Right lobe of liver (tissue), 6 donors: Measurements from ENCODE around the gene GLT1D1. TPM values are rescaled to one million over a fixed set of nuclear protein-coding genes. Genes with fewer than 3 reads are reported as not detected.

ENCODE experiments used
- ATAC-seq, 4 donors: fragments of 200-7000 bp; cut with Tn5 transposase; one replicate each; pipeline ENCODE4 v1.9.1; 2020; ENCODE audit warnings: mild to moderate bottlenecking in 4 of 4, moderate library complexity in 4 of 4
- DNase-seq, 3 donors: peaks; one replicate each; pipeline ENCODE4 v3.0.0-alpha.2; 2020
- H3K27ac ChIP-seq, 3 donors: fragments of 200-600 bp; one replicate each; pipeline ENCODE4 v1.8.0; 2022
- H3K27me3 ChIP-seq, 2 donors: fragments of 200-600 bp; one replicate each; pipeline ENCODE4 v1.8.0; 2022
- H3K36me3 ChIP-seq, 4 donors: fragments of 200-600 bp; sonication (generic) in 1 of 4; one replicate each; pipeline versions ENCODE4 v1.5.1 to v1.8.0; 2017 to 2022; ENCODE audit warnings: control low read depth in 1 of 4
- H3K4me1 ChIP-seq, 4 donors: fragments of 200-600 bp; sonication (generic) in 1 of 4; one replicate each; pipeline versions ENCODE4 v1.5.1 to v1.8.0; 2017 to 2022; ENCODE audit warnings: control low read depth in 1 of 4
- H3K4me3 ChIP-seq, 3 donors: fragments of 200-600 bp; one replicate each; pipeline ENCODE4 v1.8.0; 2022
- H3K9me3 ChIP-seq, 4 donors: fragments of 200-600 bp; sonication (generic) in 1 of 4; one replicate each; pipeline versions ENCODE4 v1.5.1 to v1.8.0; 2017 to 2022; ENCODE audit warnings: control low read depth in 1 of 4
- CTCF ChIP-seq, 4 donors: fragments of 200-600 bp in 3 of 4; fragments of 450-650 bp in 1 of 4; IDR thresholded peaks; one replicate each; pipeline versions ENCODE4 v1.5.1 to v1.8.0; 2016 to 2022; ENCODE audit warnings: antibody characterized with exemption in 4 of 4, mild to moderate bottlenecking in 2 of 4
- POLR2A ChIP-seq: fragments of 450-650 bp; IDR thresholded peaks from one replicate; pipeline ENCODE4 v1.6.1; 2017; ENCODE audit warnings: antibody characterized with exemption, mild to moderate bottlenecking
- WGBS: methylation state at CpG from one replicate; pipeline ENCODE4 v1.1.6; 2018; ENCODE audit warnings: low coverage, low lambda C conversion rate; ENCODE audit not compliant: insufficient coverage; ENCODE audit errors: missing lambda C conversion rate; 5-methylcytosine and 5-hydroxymethylcytosine counted together
- intact Hi-C, 2 donors: fragments of 100-400 bp; cut with DNase I; formaldehyde crosslinking; loops; one replicate each; pipeline versions ENCODE4 v1.11.2 to v1.14.1; 2022
- total RNA-seq, 6 experiments: library from RNA; depleted of rRNA in 2 of 6; stranded (reverse); fragments of >200 nt in 2 of 6; fragmentation: NEBNext Ultra II Directional in 3 of 6; extraction: Animal tissue kit (Norgen Biotek cat#: 25700) in 3 of 6; gene quantifications; one replicate each; pipeline versions ENCODE4 v1.1.0 to v1.2.4, GENCODE V29; 2016 to 2023
- donor health status: DM: no; HTN: yes; CAD: no.
- donor health status: DM: no; HTN: no; CAD: no.
- donor health status: DM: no; HTN: no; CAD: no.
- donor health status: DM: no; HTN: yes; CAD: no.
- donor health status: DM: no; HTN: yes; CAD: no.

The GLT1D1 gene
- total RNA-seq, 6 experiments from 2014 or later: 14.9 to 21.9 (median 20.2) TPM

DNA sequence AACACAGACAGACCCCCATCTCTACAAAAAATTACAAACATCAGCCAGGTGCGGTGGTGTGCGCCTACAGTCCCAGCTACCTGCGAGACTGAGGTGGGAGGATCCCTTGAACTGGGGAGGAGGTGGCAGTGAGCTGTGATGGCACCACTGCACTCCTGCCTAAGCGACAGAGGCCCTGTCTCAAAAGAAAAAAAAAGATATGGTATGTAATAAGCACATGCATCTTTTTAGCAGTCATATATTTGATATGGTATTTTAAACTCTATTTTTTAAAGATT, 36.7 kb upstream of the GLT1D1 start:
- Histone ChIP-seq H3K9me3 (no peaks in the 10 kb centered on the region), H3K36me3 (peaks cover 0 to 8% (median 0%) of the 10 kb centered on the region in 4 donors), H3K27ac (peak overlapping the region; percentile 7 to 90 (median 89)), H3K4me3 (no peak overlapping the region), H3K4me1 (peaks cover 0 to 25% (median 6%) of the 10 kb centered on the region in 4 donors), H3K27me3 (no peaks in the 10 kb centered on the region)
- intact Hi-C loops: loop anchor here in 1 of 2 donors (5.0 kb wide), 1 partner anchor 91 kb away; no protein-coding TSS in a partner anchor
- WGBS: 94% methylated on average over 4 of the region's 4 CpGs
- no peak for TF ChIP-seq CTCF (IDR thresholded peaks at IDR 0.05)
- TF ChIP-seq POLR2A: no peak
- DNase-seq (peak in 1 of 3 donors; percentile 39), ATAC-seq (no peak)

- Histone ChIP-seq H3K9me3 (no peaks in the 10 kb centered on the region), H3K27me3 (no peaks in the 10 kb centered on the region), H3K36me3 (peaks cover 0 to 8% (median 0%) of the 10 kb centered on the region in 4 donors), H3K27ac (peak overlapping the region; percentile 86 to 90 (median 89)), H3K4me1 (peaks cover 0 to 31% (median 9%) of the 10 kb centered on the region in 4 donors), H3K4me3 (no peak overlapping the region)
- peak; percentile 27 for TF ChIP-seq POLR2A
- no peak for TF ChIP-seq CTCF (IDR thresholded peaks at IDR 0.05)
- ATAC-seq (peak; percentile 90 to 93 (median 92)), DNase-seq (peak; percentile 80 to 92 (median 88))
- WGBS: 12% methylated on average over 8 of the region's 8 CpGs
- intact Hi-C loops: loop anchor here in 1 of 2 donors (5.0 kb wide), 1 partner anchor 90 kb away; no protein-coding TSS in a partner anchor
Measured at GRCh38 chr12:128817111-128818015, 35.9 kb upstream of the GLT1D1 start.

DNA sequence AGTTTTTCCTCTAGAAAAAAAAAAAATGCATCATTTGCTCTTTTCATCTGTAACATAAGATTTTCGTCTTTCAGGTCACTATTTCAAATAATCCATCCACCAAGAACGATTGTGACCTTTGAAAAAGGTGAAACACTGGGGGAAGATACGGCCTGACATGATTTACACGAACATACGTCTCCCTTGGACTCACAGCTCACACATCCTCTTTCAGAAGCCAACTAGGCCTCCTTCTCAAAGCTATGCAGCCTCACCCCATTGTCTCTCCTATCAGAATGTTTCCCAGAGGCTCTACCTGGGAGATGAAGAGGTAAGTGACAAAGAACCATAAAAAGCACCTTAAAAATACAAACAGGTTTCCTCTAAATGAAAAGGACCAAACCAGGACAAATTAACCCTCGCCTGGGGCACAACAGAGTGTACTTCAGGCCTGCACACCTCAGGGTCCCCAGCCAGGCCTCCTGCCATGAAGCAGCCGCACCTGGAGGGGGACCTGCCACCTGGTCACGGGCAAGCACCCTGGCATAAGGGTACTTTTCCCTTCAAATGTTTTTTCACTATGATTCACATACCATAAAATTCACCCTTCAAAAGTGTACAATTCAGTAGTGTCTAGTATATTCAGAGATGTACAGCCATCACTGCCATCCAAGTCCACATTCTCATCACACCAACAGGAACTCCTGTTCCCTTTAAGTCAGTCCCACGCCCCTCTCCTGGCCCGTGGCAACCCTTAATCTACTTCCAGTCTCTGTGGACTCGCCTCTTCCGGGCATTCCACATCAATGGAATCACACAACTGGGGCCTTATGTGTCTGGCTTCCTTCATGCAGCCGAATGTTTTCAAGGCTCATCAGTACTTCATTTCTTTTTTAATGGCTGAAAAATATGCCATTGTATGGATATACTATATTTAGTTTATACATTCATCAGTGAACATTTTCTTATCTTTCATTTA, 34.9 kb upstream of the GLT1D1 start:
- no peak for TF ChIP-seq CTCF (IDR thresholded peaks at IDR 0.05)
- TF ChIP-seq POLR2A: no peak
- peak overlapping the region; percentile 86 to 90 (median 89) for H3K27ac ChIP-seq
- ATAC-seq (peak; percentile 28 to 32 (median 28)), DNase-seq (peak in 1 of 3 donors; percentile 37)
- no peak overlapping the region for H3K4me3 ChIP-seq
- WGBS: 42% methylated on average over 12 of the region's 13 CpGs
- H3K9me3 ChIP-seq: no peaks in the 10 kb centered on the region
- intact Hi-C loops: loop anchor here in 1 of 2 donors (5.0 kb wide), 1 partner anchor 89 kb away; no protein-coding TSS in a partner anchor
- peaks cover 0 to 37% (median 12%) of the 10 kb centered on the region in 4 donors for H3K4me1 ChIP-seq
- peaks cover 0 to 8% (median 0%) of the 10 kb centered on the region in 4 donors for H3K36me3 ChIP-seq
- no peaks in the 10 kb centered on the region for H3K27me3 ChIP-seq
